Ureter (tissue), 1 donor: Measurements from ENCODE around the gene ABLIM1. TPM values are rescaled to one million over a fixed set of nuclear protein-coding genes. Genes with fewer than 3 reads are reported as not detected.

Experiments used
- DNase-seq: peaks from one replicate; pipeline ENCODE4 v3.0.0-alpha.2; 2020; ENCODE audit warnings: low spot score
- total RNA-seq: library from RNA; stranded (reverse); gene quantifications from one replicate; pipeline ENCODE4 v1.2.4, GENCODE V29; 2023
- donor health status: DM: yes; HTN: yes; CAD: no.

The ABLIM1 gene
- total RNA-seq, 1 donor from 2014 or later = 129 TPM

DNA sequence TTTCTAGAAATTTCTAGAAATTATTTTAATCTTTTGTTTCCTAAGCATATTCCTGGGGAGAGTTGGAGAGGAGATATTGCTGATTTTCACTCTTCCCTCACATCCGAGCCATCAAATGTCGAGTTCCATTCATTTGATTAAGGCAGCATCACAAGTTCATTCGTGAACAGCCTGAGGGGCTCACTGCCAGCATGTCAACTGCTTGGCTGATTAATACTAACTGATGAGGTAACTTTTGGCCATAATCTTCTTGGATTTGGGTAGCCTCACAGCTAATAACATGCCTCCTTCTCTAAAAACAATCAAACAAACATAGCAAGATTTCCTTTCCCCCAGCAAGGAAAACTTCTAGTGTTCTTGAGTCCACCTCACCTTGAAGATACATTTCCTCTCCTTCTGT is 166.7 kb downstream of the ABLIM1 start:
- DNase-seq = no peak

DNA sequence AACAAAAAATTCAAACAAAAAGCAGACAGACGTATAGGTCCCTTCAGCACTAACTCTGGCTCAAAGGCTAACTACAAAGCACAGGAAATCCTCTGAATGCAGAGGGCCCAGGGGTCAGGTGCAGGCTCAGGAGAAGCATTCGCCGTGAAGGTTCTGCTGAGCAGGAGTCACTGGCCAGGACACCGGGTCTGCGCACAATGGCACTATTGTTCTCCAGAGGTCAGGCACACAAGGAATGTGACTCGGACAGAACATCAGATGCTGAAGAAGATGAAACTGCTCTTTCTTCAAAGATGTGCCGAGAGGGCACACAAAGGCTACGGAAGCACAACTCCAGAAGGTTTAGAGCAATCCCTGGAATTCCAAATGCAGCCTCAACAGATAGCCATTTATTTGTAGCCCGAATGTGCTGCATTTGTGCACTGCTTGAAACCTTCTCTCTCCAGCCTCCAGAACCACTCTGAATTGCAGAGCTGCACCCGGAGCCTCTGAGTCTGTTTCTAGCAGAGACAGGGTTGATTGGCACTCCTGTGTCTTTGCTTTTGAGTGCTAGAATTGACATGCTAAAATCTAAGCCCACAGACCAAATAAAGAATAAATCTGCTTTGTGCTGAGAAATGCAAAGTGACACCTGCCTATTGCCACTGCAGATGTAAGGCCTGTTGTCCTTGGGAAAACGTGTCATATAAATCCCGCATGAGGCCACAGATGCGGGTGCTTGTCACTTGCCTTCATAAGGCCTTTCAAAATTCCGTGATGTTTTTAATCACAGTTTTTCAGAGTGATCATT is 168.4 kb downstream of the ABLIM1 start:
- DNase-seq = no peak

GRCh38 chr10:114487815-114488536 is 170.1 kb downstream of the ABLIM1 start:
- no peak for DNase-seq

DNA sequence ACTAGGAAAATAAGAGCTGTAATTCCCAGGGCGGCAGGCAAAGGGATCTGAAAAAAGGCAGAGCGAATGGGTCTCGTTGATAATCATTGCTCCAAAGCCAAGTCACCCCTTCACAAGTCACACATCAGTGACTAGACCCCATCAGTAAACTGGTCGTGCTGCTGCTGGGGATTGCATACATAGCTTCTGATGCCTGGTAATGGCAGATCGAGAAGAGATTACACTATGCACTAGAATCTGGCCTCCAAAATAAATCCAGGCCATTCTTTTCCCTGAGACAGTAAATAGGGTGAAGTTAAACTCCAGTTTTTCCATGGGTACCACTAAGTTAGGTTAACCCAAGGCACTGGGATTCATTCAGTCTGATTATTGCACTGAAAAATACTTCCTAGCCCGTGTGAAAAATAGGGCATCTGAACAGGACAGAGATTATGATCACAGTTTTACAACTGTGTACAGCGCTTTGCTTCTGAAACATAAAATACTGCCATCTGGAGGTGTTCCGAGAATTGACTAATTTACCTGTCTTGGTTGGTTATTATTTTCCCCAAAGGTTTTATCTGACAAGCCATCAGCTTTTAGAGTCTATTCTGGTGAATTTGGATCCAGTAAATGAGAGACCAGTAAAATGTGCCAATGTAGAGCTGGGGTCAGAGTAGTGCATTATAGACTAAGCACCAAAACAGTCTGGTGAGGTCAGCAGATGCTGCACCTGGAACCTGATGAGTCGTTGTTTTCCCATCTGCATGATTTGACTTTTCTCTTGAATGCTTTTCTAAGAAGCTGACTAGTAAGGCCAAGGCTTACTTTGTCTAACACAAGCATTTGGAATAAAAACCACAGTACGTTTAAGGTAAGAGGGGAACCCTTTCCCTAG is 170.9 kb downstream of the ABLIM1 start:
- DNase-seq = no peak

GRCh38 chr10:114485696-114486400 is 172.2 kb downstream of the ABLIM1 start:
- DNase-seq = no peak

GRCh38 chr10:114483575-114483974 is 174.5 kb downstream of the ABLIM1 start:
- DNase-seq = no peak

DNA sequence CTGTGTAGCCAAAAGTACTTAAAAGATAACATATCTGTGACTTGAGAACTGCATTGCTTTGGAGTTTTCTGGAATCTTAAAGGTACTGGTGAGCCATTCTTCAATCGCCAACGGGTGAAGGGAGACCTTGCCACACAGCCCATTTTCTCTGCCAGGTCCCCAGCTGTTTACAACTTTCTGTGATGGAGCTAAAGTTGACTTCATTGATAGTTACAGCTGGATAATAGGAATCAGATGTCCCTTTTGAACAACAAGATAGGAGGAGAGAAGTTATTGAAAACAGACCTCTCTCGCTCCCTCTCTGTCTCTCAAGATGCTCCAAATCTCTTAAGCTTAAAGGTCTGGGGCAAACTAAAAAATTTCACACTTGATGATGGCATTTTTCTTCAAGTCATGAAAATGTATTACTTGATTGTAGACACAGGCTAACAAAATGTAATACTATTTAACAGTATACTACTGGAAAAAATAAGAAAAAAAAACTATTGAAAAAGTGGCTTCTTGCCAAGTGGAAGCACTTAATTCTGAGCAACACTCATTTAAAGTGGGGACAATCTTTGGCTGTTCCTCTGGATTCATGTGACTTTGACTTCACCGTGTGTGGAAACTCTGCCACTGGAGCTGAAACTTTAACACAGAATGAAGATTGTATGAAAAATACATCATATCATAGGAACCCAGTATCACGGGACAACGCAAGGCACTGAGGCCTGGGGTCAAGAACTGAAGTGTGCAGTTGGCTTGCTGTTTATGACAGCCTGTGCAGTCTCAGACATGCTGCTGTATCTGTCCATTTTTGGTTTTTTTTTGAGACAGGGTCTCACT is 175.4 kb downstream of the ABLIM1 start:
- DNase-seq = no peak

DNA sequence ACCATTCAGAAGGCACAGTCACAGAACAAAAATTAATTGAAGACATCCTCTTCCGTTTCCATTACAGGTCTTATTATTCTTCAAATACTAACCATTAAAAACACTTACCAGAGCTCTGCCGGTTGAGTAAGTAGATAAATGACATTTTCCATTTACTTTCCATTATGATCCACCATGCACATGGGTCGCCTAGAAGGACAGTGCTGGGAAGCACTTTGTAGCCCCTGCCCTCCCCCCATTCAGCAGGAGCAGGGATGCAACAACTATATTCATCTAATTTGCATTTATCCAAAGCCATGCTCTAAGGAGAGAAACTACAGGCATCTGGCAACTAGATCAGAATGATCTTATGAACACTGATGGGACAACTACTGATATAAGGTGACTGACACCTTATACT is 177.0 kb downstream of the ABLIM1 start:
- DNase-seq = no peak

DNA sequence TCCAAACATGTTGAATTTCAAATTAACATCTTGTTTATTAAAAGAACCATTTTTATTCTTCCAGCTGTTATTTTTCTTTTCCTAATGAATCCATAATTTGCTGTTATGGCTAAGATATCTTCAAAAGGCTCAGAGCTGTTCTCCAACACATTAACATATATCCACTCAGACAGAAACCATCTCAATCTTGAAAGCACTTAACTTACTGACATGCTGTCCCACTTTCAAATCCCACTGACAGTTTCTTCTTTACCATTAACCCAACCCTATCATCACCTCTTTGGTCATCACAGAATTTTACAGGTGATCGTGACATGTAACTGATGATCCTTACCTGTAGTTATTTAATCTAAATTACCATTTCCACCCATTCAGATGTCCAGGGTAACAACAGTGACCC is 178.2 kb downstream of the ABLIM1 start:
- no peak for DNase-seq

DNA sequence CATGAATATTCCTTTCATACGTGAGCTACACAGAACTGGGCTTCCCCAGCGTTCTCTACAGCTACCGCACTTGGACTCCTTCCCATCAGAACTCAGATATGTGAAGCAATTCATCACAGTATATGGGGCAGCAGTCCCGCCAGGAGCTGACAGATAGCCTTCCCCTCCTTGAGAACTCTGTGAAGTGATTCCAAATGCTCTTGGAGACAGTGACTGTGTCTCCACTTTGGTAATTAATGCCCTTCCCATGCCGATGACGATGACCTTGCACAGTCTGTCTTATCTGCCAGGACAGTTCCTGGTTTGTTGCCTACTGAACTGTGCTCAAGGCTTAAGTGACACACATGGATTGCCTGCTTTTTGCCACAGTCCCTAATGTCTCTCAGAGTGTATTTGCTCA is 178.8 kb downstream of the ABLIM1 start:
- no peak for DNase-seq

GRCh38 chr10:114478281-114478680 is 179.8 kb downstream of the ABLIM1 start:
- no peak for DNase-seq

DNA sequence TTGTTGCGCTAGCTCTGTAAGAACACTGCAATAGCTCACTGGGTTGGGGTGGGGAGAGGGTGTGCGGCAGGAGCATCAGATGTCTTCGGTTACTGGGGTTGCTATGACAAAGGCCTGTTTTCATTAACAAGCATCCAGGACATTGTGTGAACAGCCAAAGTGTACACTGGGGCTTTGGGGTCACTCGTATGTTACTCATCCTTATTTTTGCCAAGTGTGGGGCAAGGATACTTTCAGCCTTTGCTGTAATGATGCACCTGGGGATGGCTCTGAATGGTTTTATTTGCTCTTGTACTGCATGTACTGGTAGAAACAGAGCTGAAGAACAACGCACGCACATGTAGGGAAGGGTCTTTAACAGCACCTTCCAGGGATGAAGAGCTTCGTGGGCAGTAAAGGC is 180.8 kb downstream of the ABLIM1 start:
- peak; percentile 44 for DNase-seq

DNA sequence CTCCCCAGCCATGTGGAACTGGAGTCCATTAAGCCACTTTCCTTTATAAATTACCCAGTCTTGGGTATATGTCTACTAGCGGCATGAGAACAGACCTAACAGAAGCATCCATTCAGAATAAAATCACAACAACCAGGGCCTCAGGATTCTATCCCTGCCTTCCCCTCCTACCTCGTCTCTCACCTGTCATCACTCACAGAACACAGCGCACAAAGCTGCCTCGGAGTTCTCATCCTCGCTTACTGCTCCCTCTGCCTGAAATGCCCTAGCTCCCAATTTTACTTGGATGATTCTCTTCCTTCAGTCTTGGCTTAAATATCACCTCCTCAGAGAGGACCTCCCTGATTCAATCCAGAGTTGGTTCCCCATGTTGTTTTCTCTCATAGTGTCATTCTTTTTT is 183.1 kb downstream of the ABLIM1 start:
- DNase-seq = no peak

GRCh38 chr10:114473776-114474175 is 184.3 kb downstream of the ABLIM1 start:
- DNase-seq = no peak

DNA sequence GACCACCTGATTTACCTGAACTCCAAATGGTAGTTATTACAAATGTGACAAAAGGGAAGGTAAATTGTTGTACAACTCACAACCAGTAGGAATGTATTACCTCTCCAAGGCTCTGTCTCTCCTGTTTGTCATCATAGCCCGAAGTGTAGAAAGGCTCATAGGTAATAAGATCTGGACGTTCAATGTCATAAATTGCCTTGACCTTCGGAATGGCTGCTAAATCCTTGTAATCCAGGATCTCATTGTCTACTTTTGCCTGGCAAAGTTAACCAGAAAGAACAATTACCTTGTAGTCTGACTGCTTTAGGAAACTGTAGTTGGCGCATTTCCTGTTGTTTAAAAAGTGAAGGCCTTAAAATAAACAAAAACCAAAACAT is 185.2 kb downstream of the ABLIM1 start:
- no peak for DNase-seq

GRCh38 chr10:114471906-114472876 is 185.9 kb downstream of the ABLIM1 start:
- no peak for DNase-seq

DNA sequence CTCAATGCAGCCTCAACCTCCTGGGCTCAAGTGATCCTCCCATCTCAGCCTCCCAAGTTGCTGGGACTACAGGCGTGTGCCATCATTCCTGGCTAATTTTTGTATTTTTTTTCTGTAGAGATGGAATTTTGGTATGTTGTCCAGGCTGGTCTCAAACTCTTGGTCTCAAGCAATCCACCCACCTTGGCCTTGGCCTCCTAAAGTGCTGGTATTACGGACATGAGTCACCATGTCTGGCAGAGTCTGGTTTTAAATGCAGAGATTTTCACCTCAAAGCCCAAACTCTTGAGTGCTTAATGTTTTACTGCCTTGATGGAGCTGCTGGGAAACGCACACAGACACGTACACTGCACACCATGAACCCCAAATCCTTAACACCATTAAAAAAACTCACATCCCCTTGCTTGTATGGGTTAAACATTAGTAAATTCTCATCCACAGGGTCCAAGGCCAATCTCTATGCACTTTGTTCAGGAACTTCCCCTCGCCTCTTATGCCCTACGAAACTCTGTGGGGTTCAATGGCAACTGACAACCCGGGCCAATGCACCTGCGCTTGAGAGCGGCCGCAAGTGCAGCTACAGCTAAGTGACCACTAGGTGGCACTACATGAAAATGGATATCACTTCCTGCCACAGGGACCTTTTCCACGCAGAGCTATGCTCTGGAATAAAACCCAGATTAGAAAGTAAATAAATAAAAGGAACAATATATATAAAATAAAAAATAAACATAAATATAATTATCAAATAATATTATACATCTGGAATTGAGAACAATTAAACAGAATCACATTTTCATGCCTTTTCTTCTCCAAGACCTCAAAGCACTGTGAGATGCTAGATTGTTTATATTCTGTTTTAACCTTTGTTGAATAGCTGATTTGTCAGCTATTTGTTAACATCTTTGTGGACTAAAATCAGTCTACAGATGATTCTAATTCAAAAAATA is 186.8 kb downstream of the ABLIM1 start:
- peak; percentile 78 for DNase-seq

DNA sequence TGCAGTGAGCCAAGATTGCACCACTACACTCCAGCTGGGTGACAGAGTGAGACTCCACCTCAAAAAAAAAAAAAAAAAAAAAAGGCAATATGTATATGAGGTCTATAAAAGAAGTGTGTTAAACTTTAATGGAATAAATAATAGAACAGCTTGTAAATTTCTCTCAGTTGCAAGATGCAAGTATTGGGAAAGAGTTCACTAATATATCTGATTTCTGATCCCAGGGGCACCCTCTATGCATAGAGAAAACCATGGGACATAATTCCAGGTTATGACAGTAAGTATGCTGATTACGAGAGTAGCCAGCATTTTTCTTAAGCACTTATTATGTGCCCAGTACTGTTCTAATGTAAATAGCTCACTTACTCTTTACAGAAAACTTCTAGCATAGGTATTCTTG is 187.7 kb downstream of the ABLIM1 start:
- DNase-seq = no peak
